IMR-90 (cell line): Measurements from ENCODE around the gene STARD3. TPM values are rescaled to one million over a fixed set of nuclear protein-coding genes. Genes with fewer than 3 reads are reported as not detected.

Experiments used
- ATAC-seq: fragments of 200-7000 bp; cut with Tn5 transposase; 2 replicates; pipeline ENCODE4 v1.9.1; 2020; ENCODE audit warnings: low read depth, mild to moderate bottlenecking, moderate library complexity
- BruUV-seq: library from RNA; stranded (reverse); fragments of 400-500 nt; replicated peaks from 2 replicates; lab custom pipeline; 2021; lab: Mats Ljungman, UMichigan
- CTCF ChIA-PET: fragments of 300-600 bp; formaldehyde crosslinking; extraction: SDS; loops from one replicate; lab custom pipeline; 2021; ENCODE audit warnings: antibody characterized with exemption; lab: Yijun Ruan, JAX
- POLR2A ChIA-PET: fragments of 300-600 bp; sonication (Branson Sonifier 250); formaldehyde crosslinking; loops from one replicate; lab custom pipeline; 2022; ENCODE audit warnings: antibody characterized with exemption; ENCODE audit not compliant: unreplicated experiment; lab: Charles Lee
- DNase-seq: peaks from one replicate; pipeline ENCODE4 v3.0.0; 2013
- H2AFZ ChIP-seq: replicated peaks from 2 replicates; pipeline ENCODE3; 2013; ENCODE audit warnings: low read length, mild to moderate bottlenecking; ENCODE audit not compliant: poor library complexity
- H2AK5ac ChIP-seq: 2 replicates; pipeline ENCODE4 v1.6.1; 2013; ENCODE audit warnings: low read depth, low read length, inconsistent platforms
- H2AK9ac ChIP-seq: replicated peaks from 2 replicates; pipeline ENCODE3; 2013; ENCODE audit warnings: mild to moderate bottlenecking, low read depth, low read length, moderate library complexity; ENCODE audit not compliant: poor library complexity
- H2BK120ac ChIP-seq: 2 replicates; pipeline ENCODE4 v1.6.1; 2013; ENCODE audit warnings: low read depth, low read length, inconsistent platforms
- H2BK15ac ChIP-seq: 3 replicates; pipeline ENCODE4 v1.6.1; 2013; ENCODE audit warnings: low read depth, low read length, inconsistent platforms
- H2BK20ac ChIP-seq: 2 replicates; pipeline ENCODE4 v1.6.1; 2013; ENCODE audit warnings: low read depth, mild to moderate bottlenecking, inconsistent platforms, low read length, moderate library complexity
- H2BK5ac ChIP-seq: 2 replicates; pipeline ENCODE4 v1.6.1; 2013; ENCODE audit warnings: mild to moderate bottlenecking, low read depth, low read length, inconsistent platforms; ENCODE audit not compliant: poor library complexity, severe bottlenecking
- H3K14ac ChIP-seq: replicated peaks from 2 replicates; pipeline ENCODE4 v1.6.1; 2013; ENCODE audit warnings: low read depth, low read length, inconsistent platforms
- H3K18ac ChIP-seq: 2 replicates; pipeline ENCODE4 v1.6.1; 2013; ENCODE audit warnings: low read depth, low read length, control low read depth
- H3K23ac ChIP-seq: 2 replicates; pipeline ENCODE4 v1.6.1; 2013; ENCODE audit warnings: low read depth, low read length, inconsistent platforms
- H3K27ac ChIP-seq: 2 replicates; pipeline ENCODE4 v1.5.1; 2013; ENCODE audit warnings: mild to moderate bottlenecking, control low read depth, low read length; ENCODE audit not compliant: insufficient read depth
- H3K27me3 ChIP-seq: 2 replicates; pipeline ENCODE4 v1.6.1; 2013; ENCODE audit warnings: low read length; ENCODE audit not compliant: control insufficient read depth, insufficient read depth
- H3K36me3 ChIP-seq: 2 replicates; pipeline ENCODE4 v1.6.1; 2013; ENCODE audit warnings: low read length, mixed read lengths; ENCODE audit not compliant: control insufficient read depth, insufficient read depth
- H3K4ac ChIP-seq: 2 replicates; pipeline ENCODE4 v1.6.1; 2013; ENCODE audit warnings: low read depth, low read length, inconsistent platforms
- H3K4me1 ChIP-seq: 2 replicates; pipeline ENCODE4 v1.6.1; 2013; ENCODE audit warnings: low read length, mixed read lengths; ENCODE audit not compliant: control insufficient read depth, insufficient read depth
- H3K4me2 ChIP-seq: 2 replicates; pipeline ENCODE4 v1.6.1; 2013; ENCODE audit warnings: low read depth, mild to moderate bottlenecking, control low read depth, low read length, moderate library complexity
- H3K4me3 ChIP-seq: 2 replicates; pipeline ENCODE4 v1.5.1; 2013; ENCODE audit warnings: low read depth, mild to moderate bottlenecking, control low read depth, low read length, moderate library complexity; ENCODE audit not compliant: insufficient read depth
- H3K56ac ChIP-seq: 2 replicates; pipeline ENCODE4 v1.6.1; 2013; ENCODE audit warnings: low read length, inconsistent platforms; ENCODE audit not compliant: insufficient read depth; ENCODE audit errors: extremely low read depth
- H3K79me1 ChIP-seq, 2 experiments: 2 replicates each; pipeline ENCODE4 v1.6.1; 2013; ENCODE audit warnings: low read length in 2 of 2, inconsistent platforms in 1 of 2, low read depth in 1 of 2
- H3K9ac ChIP-seq: 2 replicates; pipeline ENCODE4 v1.6.1; 2013; ENCODE audit warnings: low read depth, low read length, control low read depth
- H3K9me1 ChIP-seq: 2 replicates; pipeline ENCODE4 v1.6.1; 2013; ENCODE audit warnings: low read length, inconsistent platforms; ENCODE audit not compliant: insufficient read depth
- H3K9me3 ChIP-seq: 2 replicates; pipeline ENCODE4 v1.6.1; 2013; ENCODE audit warnings: low read length; ENCODE audit not compliant: control insufficient read depth, insufficient read depth
- H4K20me1 ChIP-seq: 2 replicates; pipeline ENCODE4 v1.6.1; 2013; ENCODE audit warnings: low read length, inconsistent platforms; ENCODE audit not compliant: insufficient read depth
- H4K5ac ChIP-seq: 2 replicates; pipeline ENCODE4 v1.6.1; 2013; ENCODE audit warnings: mild to moderate bottlenecking, low read depth, low read length, control low read depth
- H4K8ac ChIP-seq, 2 experiments: 2 replicates each; pipeline ENCODE4 v1.6.1; 2013; ENCODE audit warnings: low read depth in 2 of 2, low read length in 2 of 2, control low read depth in 1 of 2, inconsistent platforms in 1 of 2
- H4K91ac ChIP-seq: 2 replicates; pipeline ENCODE4 v1.6.1; 2013; ENCODE audit warnings: low read depth, low read length, inconsistent platforms; ENCODE audit not compliant: insufficient read depth
- BHLHE40 ChIP-seq: fragments of 150-350 bp; IDR thresholded peaks from 2 replicates; pipeline ENCODE4 v1.6.1; 2016; ENCODE audit warnings: mild to moderate bottlenecking, low read depth, low read length
- CEBPB ChIP-seq: IDR thresholded peaks from 2 replicates; pipeline ENCODE4 v1.6.1; 2012; ENCODE audit warnings: low read depth, low read length, improper control_type of control experiment
- CHD1 ChIP-seq: IDR thresholded peaks from 2 replicates; pipeline ENCODE4 v1.6.1; 2012; ENCODE audit warnings: low read depth, low read length, improper control_type of control experiment
- FOS ChIP-seq: fragments of 150-350 bp; IDR thresholded peaks from 2 replicates; pipeline ENCODE4 v1.6.1; 2016; ENCODE audit warnings: low read depth, low read length
- MAFK ChIP-seq: IDR thresholded peaks from 2 replicates; pipeline ENCODE4 v1.6.1; 2012; ENCODE audit warnings: low read depth, low read length, improper control_type of control experiment
- MAZ ChIP-seq: IDR thresholded peaks from 2 replicates; pipeline ENCODE4 v1.6.1; 2012; ENCODE audit warnings: low read depth, mild to moderate bottlenecking, low read length, improper control_type of control experiment, moderate library complexity, borderline replicate concordance
- MXI1 ChIP-seq: IDR thresholded peaks from 2 replicates; pipeline ENCODE4 v1.6.1; 2012; ENCODE audit warnings: low read depth, mild to moderate bottlenecking, low read length, moderate library complexity, borderline replicate concordance
- NFE2L2 ChIP-seq: fragments of 150-350 bp; IDR thresholded peaks from 2 replicates; pipeline ENCODE4 v1.6.1; 2016; ENCODE audit warnings: low read depth, mild to moderate bottlenecking, low read length
- POLR2A ChIP-seq: IDR thresholded peaks from 2 replicates; pipeline ENCODE4 v1.6.1; 2012; ENCODE audit warnings: mild to moderate bottlenecking, low read depth, low read length
- RAD21 ChIP-seq: IDR thresholded peaks from 2 replicates; pipeline ENCODE4 v1.6.1; 2012; ENCODE audit warnings: low read length, improper control_type of control experiment
- RCOR1 ChIP-seq: IDR thresholded peaks from 2 replicates; pipeline ENCODE4 v1.6.1; 2012; ENCODE audit warnings: mild to moderate bottlenecking, low read length, improper control_type of control experiment; ENCODE audit not compliant: insufficient replicate concordance
- RFX5 ChIP-seq: IDR thresholded peaks from 2 replicates; pipeline ENCODE4 v1.8.0; 2012; ENCODE audit warnings: low read depth, mild to moderate bottlenecking, low read length, moderate library complexity
- SMC3 ChIP-seq: fragments of 150-350 bp; IDR thresholded peaks from 2 replicates; pipeline ENCODE4 v1.6.1; 2016; ENCODE audit warnings: low read depth, mild to moderate bottlenecking, antibody characterized with exemption, low read length, moderate library complexity
- WGBS, 2 experiments: methylation state at CpG; one replicate each; pipeline versions ENCODE4 v1.1.5 to v1.1.7; 2013; ENCODE audit warnings: missing lambda C conversion rate in 2 of 2; ENCODE audit not compliant: insufficient read length in 1 of 2; ENCODE audit errors: extremely low coverage in 2 of 2; 5-methylcytosine and 5-hydroxymethylcytosine counted together
- dilution Hi-C: fragments of 300-500 bp; cut with HindIII; formaldehyde crosslinking; loops from one replicate; pipeline ENCODE4 v1.14.3; 2018; ENCODE audit warnings: low sequenced_read_pairs; ENCODE audit not compliant: unreplicated experiment
- in situ Hi-C: fragments of 300-500 bp; cut with MboI; formaldehyde crosslinking; loops from 3 replicates; pipeline ENCODE4 v1.14.3; 2019; ENCODE audit warnings: low sequenced_read_pairs, inconsistent platforms, mixed read lengths
- intact Hi-C: fragments of 100-400 bp; cut with micrococcal nuclease; formaldehyde crosslinking; loops from 2 replicates; pipeline ENCODE4 v1.10.0; 2022
- polyA plus RNA-seq, 3 experiments: library from polyadenylated mRNA; depleted of rRNA; stranded (reverse); fragments of >200 nt; gene quantifications; 2 replicates each; pipeline ENCODE4 v1.2.3, GENCODE V29; 2012; ENCODE audit warnings: low replicate concordance in 1 of 3
- total RNA-seq: library from RNA; depleted of rRNA; stranded (reverse); fragments of >200 nt; gene quantifications from 2 replicates; pipeline ENCODE4 v1.2.3, GENCODE V29; 2012
- TF ChIP-seq, protein P1 (sequence below): conservative IDR thresholded peaks from 2 replicates; pipeline ENCODE4 v1.5.1; 2012; ENCODE audit warnings: mild to moderate bottlenecking, low read depth, low read length, improper control_type of control experiment
- TF ChIP-seq, protein P2 (sequence below): fragments of 150-350 bp; IDR thresholded peaks from 2 replicates; pipeline ENCODE4 v1.6.1; 2017; ENCODE audit warnings: mild to moderate bottlenecking, antibody characterized with exemption, low read length, low read depth
- TF ChIP-seq, protein P3 (sequence below): fragments of 150-350 bp; IDR thresholded peaks from 2 replicates; pipeline ENCODE4 v1.6.1; 2016; ENCODE audit warnings: low read depth, mild to moderate bottlenecking, low read length, moderate library complexity, borderline replicate concordance

Gene STARD3
- total and polyA plus RNA-seq, 2 of the 4 experiments (the other 2 are of a cell fraction) = 8.1 to 50.4 TPM

DNA sequence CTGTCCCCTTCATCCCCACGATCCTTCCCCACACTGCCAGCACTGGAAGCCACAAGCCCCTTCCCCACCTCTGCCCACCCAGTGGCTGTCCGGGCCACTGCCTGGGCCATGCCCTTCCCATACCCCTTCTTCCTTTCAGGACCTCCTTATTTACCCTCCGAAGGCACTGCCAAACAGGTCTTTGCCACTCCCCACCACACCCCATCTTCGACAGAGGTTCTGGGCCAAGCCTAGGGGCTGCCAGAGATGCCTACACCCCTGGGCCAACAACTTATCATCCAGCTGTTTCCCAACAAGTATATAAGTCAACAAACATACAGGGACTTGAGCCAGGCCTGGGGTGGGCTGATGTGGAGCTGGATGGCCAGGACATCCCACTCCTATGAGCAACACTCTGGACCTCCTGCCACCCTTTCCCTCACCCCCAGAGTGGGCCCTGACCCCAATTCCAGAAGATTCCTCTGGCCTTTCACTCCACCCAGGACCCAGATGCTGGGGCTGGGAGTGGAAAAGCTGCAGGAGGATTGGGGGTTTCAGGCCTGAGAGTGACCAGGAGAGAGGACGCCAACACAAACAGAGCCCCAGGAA, 11.7 kb upstream of the STARD3 start:
- Histone ChIP-seq H2BK5ac (no peak overlapping the region), H2AK5ac (no peak overlapping the region), H3K18ac (no peak overlapping the region), H3K27ac (no peak overlapping the region), H3K36me3 (no peaks in the 10 kb centered on the region), H2AK9ac (no peak overlapping the region), H3K4ac (no peak overlapping the region), H3K9me3 (no peaks in the 10 kb centered on the region), H3K56ac (no peak overlapping the region; the same call in 1 of the 2 replicates), H2BK20ac (no peak overlapping the region), H3K4me3 (no peak overlapping the region), H3K14ac (no peak overlapping the region), H4K20me1 (no peaks in the 10 kb centered on the region), H4K8ac (no peak overlapping the region), H2BK15ac (no peak overlapping the region), H4K5ac (no peak overlapping the region), H3K4me1 (peaks cover 3% of the 10 kb centered on the region; the same call in 1 of the 2 replicates), H3K79me1 (no peaks in the 10 kb centered on the region), H4K91ac (no peak overlapping the region), H3K27me3 (peaks cover 66% of the 10 kb centered on the region), H3K9ac (no peak overlapping the region), H3K23ac (no peak overlapping the region), H3K4me2 (no peak overlapping the region), H3K9me1 (no peaks in the 10 kb centered on the region), H2BK120ac (no peak overlapping the region), H2AFZ (peak overlapping the region; percentile 63)
- in situ Hi-C loops (no loop called here), intact Hi-C loops (loop anchor here (10.0 kb wide), 1 partner anchor 360 kb away; the partner anchor contains the start of gene PSMD3), dilution Hi-C loops (no loop called here)
- POLR2A ChIA-PET = no interaction called here
- no TSS peak for BruUV-seq
- CTCF ChIA-PET = no interaction called here
- no peak for ATAC-seq
- TF ChIP-seq RCOR1 = no peak
- TF ChIP-seq MAFK = no peak
- no peak for TF ChIP-seq CHD1
- TF ChIP-seq CEBPB = no peak
- no peak for TF ChIP-seq RAD21
- TF ChIP-seq, protein P1, sequence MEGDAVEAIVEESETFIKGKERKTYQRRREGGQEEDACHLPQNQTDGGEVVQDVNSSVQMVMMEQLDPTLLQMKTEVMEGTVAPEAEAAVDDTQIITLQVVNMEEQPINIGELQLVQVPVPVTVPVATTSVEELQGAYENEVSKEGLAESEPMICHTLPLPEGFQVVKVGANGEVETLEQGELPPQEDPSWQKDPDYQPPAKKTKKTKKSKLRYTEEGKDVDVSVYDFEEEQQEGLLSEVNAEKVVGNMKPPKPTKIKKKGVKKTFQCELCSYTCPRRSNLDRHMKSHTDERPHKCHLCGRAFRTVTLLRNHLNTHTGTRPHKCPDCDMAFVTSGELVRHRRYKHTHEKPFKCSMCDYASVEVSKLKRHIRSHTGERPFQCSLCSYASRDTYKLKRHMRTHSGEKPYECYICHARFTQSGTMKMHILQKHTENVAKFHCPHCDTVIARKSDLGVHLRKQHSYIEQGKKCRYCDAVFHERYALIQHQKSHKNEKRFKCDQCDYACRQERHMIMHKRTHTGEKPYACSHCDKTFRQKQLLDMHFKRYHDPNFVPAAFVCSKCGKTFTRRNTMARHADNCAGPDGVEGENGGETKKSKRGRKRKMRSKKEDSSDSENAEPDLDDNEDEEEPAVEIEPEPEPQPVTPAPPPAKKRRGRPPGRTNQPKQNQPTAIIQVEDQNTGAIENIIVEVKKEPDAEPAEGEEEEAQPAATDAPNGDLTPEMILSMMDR = no peak
- TF ChIP-seq MAZ = no peak
- TF ChIP-seq NFE2L2 = no peak
- no peak for TF ChIP-seq SMC3
- no peak for TF ChIP-seq POLR2A
- TF ChIP-seq, protein P2, sequence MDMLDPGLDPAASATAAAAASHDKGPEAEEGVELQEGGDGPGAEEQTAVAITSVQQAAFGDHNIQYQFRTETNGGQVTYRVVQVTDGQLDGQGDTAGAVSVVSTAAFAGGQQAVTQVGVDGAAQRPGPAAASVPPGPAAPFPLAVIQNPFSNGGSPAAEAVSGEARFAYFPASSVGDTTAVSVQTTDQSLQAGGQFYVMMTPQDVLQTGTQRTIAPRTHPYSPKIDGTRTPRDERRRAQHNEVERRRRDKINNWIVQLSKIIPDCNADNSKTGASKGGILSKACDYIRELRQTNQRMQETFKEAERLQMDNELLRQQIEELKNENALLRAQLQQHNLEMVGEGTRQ = no peak
- TF ChIP-seq BHLHE40 = no peak
- no peak for TF ChIP-seq MXI1
- TF ChIP-seq, protein P3, sequence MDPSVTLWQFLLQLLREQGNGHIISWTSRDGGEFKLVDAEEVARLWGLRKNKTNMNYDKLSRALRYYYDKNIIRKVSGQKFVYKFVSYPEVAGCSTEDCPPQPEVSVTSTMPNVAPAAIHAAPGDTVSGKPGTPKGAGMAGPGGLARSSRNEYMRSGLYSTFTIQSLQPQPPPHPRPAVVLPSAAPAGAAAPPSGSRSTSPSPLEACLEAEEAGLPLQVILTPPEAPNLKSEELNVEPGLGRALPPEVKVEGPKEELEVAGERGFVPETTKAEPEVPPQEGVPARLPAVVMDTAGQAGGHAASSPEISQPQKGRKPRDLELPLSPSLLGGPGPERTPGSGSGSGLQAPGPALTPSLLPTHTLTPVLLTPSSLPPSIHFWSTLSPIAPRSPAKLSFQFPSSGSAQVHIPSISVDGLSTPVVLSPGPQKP = no peak
- TF ChIP-seq RFX5 = no peak
- TF ChIP-seq FOS = no peak
- DNase-seq = no peak
- 7% methylated on average over 3 of the region's 5 CpGs; no CpG with 5 or more reads in 1 of the 2 experiments for WGBS, 2 experiments
